ENCODE measurements around the gene CNOT6L. TPM values are rescaled to one million over a fixed set of nuclear protein-coding genes. Genes with fewer than 3 reads are reported as not detected.

CNOT6L gene
- total and polyA plus RNA-seq, 4 donors = 15.4 to 47.3 (median 20.7) TPM

DNA sequence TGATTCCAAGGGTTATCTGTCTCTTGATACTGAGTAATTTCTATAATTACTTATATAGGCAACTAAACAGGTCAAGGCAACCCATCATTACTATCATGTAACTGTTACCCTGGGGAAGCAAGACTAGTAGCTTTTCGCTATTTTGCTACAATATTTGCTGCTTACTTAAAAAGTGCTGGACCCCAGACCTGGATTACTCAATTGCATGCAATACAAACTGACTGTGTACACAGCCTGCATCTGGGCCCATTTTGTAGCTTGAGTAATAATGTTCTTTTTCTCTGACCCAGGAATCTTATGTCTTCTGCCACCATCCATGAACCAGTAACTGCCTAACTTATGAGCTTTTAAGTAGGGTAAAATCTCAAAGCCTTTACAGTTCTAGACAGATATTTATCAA, 53.4 kb downstream of the CNOT6L start:
- WGBS (ENCODE audit: insufficient coverage) = 86% methylated on average over 1 of the region's 1 CpG

DNA sequence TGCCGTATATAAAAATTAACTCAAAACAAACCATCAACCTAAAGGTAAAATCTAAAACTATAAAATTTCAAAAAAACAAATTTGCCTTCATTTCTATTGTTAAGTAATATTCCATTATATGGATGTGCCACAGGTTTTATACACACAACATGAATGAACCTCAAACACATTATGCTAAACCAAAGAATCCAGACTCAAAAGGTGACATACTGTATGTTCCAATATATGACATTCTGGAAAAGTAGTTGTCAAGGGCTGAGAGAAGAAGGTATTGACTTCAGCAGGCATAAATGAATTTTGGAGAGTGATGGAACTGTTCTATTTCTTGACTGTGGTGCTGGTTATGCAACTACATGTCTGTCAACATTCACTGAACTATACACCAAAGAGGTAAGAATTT, 56.6 kb downstream of the CNOT6L start:
- no peak for DNase-seq (ENCODE audit: low read depth in 4 of 6, low spot score in 6 of 6)
- no CpG with 5 or more reads among the region's 1 CpG for WGBS (ENCODE audit: insufficient coverage)
- Histone ChIP-seq H3K4me1 (ENCODE audit: control insufficient read depth, insufficient read depth, low read length) (no peaks in the 10 kb centered on the region), H3K27me3 (ENCODE audit: control insufficient read depth, insufficient read depth, low read length) (no peaks in the 10 kb centered on the region), H3K27ac (ENCODE audit: low read depth, low read length) (no peak overlapping the region), H3K36me3 (ENCODE audit: control insufficient read depth, insufficient read depth, low read length) (no peaks in the 10 kb centered on the region), H3K9me3 (ENCODE audit: control insufficient read depth, insufficient read depth, low read length) (peaks cover 4% of the 10 kb centered on the region), H3K4me3 (ENCODE audit: low read depth, low read length) (no peak overlapping the region)

More for the DNA sequence above, 53.4 kb downstream of the CNOT6L start:
- H3K27ac ChIP-seq (ENCODE audit: low read depth, low read length) = no peak overlapping the region
- DNase-seq (ENCODE audit: low read depth in 4 of 6, low spot score in 6 of 6) = no peak
- peaks cover 4% of the 10 kb centered on the region for H3K9me3 ChIP-seq (ENCODE audit: control insufficient read depth, insufficient read depth, low read length)
- H3K4me1 ChIP-seq (ENCODE audit: control insufficient read depth, insufficient read depth, low read length) = no peaks in the 10 kb centered on the region
- no peak overlapping the region for H3K4me3 ChIP-seq (ENCODE audit: low read depth, low read length)
- H3K27me3 ChIP-seq (ENCODE audit: control insufficient read depth, insufficient read depth, low read length) = no peaks in the 10 kb centered on the region
- no peaks in the 10 kb centered on the region for H3K36me3 ChIP-seq (ENCODE audit: control insufficient read depth, insufficient read depth, low read length)

DNA sequence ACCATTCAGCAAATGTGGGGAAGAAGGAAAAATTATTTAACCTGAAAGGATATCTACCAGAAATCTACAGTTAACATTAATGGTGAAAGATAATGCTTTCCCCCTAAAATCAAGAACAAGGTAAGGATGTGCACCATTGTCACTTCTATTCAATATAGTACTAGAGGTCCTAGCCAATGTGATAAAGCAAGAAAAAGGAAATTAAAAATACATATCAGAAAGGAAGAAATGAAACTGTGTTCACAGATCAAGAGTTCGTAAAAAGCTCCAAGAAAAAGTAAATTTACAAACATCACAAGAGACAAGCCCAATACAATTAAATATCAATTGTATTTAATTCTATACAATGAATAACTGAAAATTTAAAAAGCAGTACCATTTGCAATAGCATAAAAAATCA, 57.6 kb downstream of the CNOT6L start:
- Histone ChIP-seq H3K36me3 (ENCODE audit: control insufficient read depth, insufficient read depth, low read length) (no peaks in the 10 kb centered on the region), H3K9me3 (ENCODE audit: control insufficient read depth, insufficient read depth, low read length) (peaks cover 4% of the 10 kb centered on the region), H3K27ac (ENCODE audit: low read depth, low read length) (no peak overlapping the region), H3K4me3 (ENCODE audit: low read depth, low read length) (no peak overlapping the region), H3K4me1 (ENCODE audit: control insufficient read depth, insufficient read depth, low read length) (no peaks in the 10 kb centered on the region), H3K27me3 (ENCODE audit: control insufficient read depth, insufficient read depth, low read length) (no peaks in the 10 kb centered on the region)
- DNase-seq (ENCODE audit: low read depth in 4 of 6, low spot score in 6 of 6) = no peak
- WGBS (ENCODE audit: insufficient coverage) = no CpG with 5 or more reads among the region's 1 CpG

DNA sequence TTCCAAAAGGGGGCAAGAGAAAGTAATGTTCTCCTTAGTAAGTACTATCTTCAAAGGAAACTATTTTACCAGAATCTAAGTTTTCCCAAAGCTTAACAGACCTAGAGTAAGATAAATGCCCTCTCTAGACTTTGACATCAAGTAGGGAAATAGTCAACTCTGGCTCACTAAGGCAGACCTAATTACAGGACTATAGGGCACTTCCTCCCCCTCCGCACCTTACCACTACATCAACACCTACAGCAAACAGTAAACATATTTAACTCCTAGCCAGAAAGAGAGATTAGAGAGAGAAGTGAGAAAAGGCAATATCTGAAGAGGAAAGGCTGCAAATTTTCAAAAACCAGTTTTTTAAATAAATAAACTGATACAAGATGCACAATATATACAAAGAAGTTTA, 60.4 kb downstream of the CNOT6L start:
- Histone ChIP-seq H3K27me3 (ENCODE audit: control insufficient read depth, insufficient read depth, low read length) (no peaks in the 10 kb centered on the region), H3K27ac (ENCODE audit: low read depth, low read length) (no peak overlapping the region), H3K9me3 (ENCODE audit: control insufficient read depth, insufficient read depth, low read length) (peaks cover 4% of the 10 kb centered on the region), H3K4me1 (ENCODE audit: control insufficient read depth, insufficient read depth, low read length) (no peaks in the 10 kb centered on the region), H3K4me3 (ENCODE audit: low read depth, low read length) (no peak overlapping the region), H3K36me3 (ENCODE audit: control insufficient read depth, insufficient read depth, low read length) (peaks cover 2% of the 10 kb centered on the region)
- no peak for DNase-seq (ENCODE audit: low read depth in 4 of 6, low spot score in 6 of 6)
- no CpG with 5 or more reads among the region's 1 CpG for WGBS (ENCODE audit: insufficient coverage)

DNA sequence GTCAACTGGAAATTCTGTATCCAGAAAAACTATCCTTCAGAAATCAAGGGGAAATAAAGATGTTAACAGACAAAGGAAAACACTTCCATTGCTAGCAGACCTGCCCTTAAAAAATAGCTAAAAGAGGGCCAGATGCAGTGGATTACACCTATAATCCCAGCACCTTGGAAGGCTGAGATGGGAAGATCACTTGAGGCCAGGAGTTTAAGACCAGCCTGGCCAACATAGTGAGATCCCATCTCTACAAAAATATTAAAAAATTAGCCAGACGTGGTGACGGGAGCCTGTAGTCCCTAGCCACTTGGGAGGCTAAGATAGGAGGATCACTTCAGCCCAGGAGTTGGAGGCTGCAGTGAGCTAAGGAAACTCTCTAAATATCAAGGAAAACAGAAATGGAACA, 67.4 kb downstream of the CNOT6L start:
- DNase-seq (ENCODE audit: low read depth in 4 of 6, low spot score in 6 of 6) = no peak
- WGBS (ENCODE audit: insufficient coverage) = no CpG with 5 or more reads among the region's 2 CpGs

DNA sequence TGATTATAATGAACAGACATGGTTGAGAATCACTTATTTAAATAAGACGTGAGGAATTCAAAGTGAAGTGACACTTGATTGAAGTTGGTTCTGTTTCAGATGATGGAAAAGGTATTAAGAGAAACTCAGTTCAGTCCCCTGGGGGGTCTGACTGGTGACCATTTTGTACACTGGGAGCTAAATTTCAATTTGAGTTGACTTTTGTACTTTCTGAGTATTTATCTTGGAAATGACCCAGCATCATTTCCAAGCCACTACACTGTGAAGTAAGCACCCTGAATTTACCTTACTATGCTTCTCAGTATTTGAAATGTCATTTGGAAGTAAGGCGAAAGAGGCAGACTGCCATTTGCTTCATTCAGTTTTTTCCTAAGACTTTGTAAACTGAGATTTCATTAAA, 73.4 kb downstream of the CNOT6L start:
- H3K4me3 ChIP-seq (ENCODE audit: low read depth, low read length) = no peak overlapping the region
- DNase-seq (ENCODE audit: low read depth in 4 of 6, low spot score in 6 of 6) = no peak
- H3K27ac ChIP-seq (ENCODE audit: low read depth, low read length) = no peak overlapping the region
- 40% methylated on average over 1 of the region's 2 CpGs for WGBS (ENCODE audit: insufficient coverage)
- no peaks in the 10 kb centered on the region for H3K4me1 ChIP-seq (ENCODE audit: control insufficient read depth, insufficient read depth, low read length)
- no peaks in the 10 kb centered on the region for H3K9me3 ChIP-seq (ENCODE audit: control insufficient read depth, insufficient read depth, low read length)
- H3K27me3 ChIP-seq (ENCODE audit: control insufficient read depth, insufficient read depth, low read length) = no peaks in the 10 kb centered on the region
- H3K36me3 ChIP-seq (ENCODE audit: control insufficient read depth, insufficient read depth, low read length) = no peaks in the 10 kb centered on the region

More for the DNA sequence above, 67.4 kb downstream of the CNOT6L start:
- Histone ChIP-seq H3K4me1 (ENCODE audit: control insufficient read depth, insufficient read depth, low read length) (no peaks in the 10 kb centered on the region), H3K27ac (ENCODE audit: low read depth, low read length) (no peak overlapping the region), H3K27me3 (ENCODE audit: control insufficient read depth, insufficient read depth, low read length) (no peaks in the 10 kb centered on the region), H3K4me3 (ENCODE audit: low read depth, low read length) (no peak overlapping the region), H3K36me3 (ENCODE audit: control insufficient read depth, insufficient read depth, low read length) (peaks cover 2% of the 10 kb centered on the region), H3K9me3 (ENCODE audit: control insufficient read depth, insufficient read depth, low read length) (peaks cover 6% of the 10 kb centered on the region)

DNA sequence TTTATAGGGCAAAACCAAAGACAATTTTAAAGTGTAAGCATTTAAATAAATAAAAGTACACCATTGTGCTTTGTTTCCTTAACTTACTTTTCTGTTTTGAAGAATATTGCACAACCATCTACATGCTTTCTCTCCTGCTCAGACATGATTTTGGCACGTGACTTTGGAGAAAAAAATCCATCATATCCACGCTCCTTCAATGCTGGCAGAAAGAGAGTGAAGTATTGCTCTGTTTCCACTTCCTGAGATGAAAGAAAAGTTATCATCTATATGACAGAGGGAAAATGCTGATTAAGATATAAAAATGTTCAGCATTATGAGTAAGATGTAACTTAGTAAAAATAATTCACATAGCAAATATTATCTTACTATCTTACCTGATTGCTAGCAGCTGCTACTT, 77.1 kb downstream of the CNOT6L start:
- H3K27ac ChIP-seq (ENCODE audit: low read depth, low read length) = no peak overlapping the region
- H3K27me3 ChIP-seq (ENCODE audit: control insufficient read depth, insufficient read depth, low read length) = no peaks in the 10 kb centered on the region
- H3K9me3 ChIP-seq (ENCODE audit: control insufficient read depth, insufficient read depth, low read length) = no peaks in the 10 kb centered on the region
- H3K36me3 ChIP-seq (ENCODE audit: control insufficient read depth, insufficient read depth, low read length) = peaks cover 4% of the 10 kb centered on the region
- H3K4me3 ChIP-seq (ENCODE audit: low read depth, low read length) = no peak overlapping the region
- no CpG with 5 or more reads among the region's 2 CpGs for WGBS (ENCODE audit: insufficient coverage)
- no peak for DNase-seq (ENCODE audit: low read depth in 4 of 6, low spot score in 6 of 6)
- no peaks in the 10 kb centered on the region for H3K4me1 ChIP-seq (ENCODE audit: control insufficient read depth, insufficient read depth, low read length)

DNA sequence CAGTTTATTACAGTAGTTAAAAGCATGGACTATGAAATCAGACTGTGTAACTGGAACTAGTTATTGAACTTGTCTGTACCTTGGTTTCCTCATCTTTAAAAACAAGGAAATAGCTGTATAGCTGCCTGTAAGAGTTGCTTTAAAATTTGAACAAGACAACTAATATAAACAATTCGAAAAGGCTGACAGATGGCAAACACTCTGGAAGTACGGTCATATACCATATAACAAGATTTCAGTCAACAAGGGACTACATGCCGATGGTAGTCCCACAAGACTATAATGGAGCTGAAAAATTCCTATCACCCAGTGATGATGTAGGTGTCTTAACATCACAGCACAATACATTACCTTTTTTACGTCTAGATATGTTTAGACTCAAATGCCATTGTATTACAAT, 78.7 kb downstream of the CNOT6L start:
- Histone ChIP-seq H3K36me3 (ENCODE audit: control insufficient read depth, insufficient read depth, low read length) (peaks cover 4% of the 10 kb centered on the region), H3K27me3 (ENCODE audit: control insufficient read depth, insufficient read depth, low read length) (no peaks in the 10 kb centered on the region), H3K4me3 (ENCODE audit: low read depth, low read length) (no peak overlapping the region), H3K27ac (ENCODE audit: low read depth, low read length) (no peak overlapping the region), H3K4me1 (ENCODE audit: control insufficient read depth, insufficient read depth, low read length) (no peaks in the 10 kb centered on the region), H3K9me3 (ENCODE audit: control insufficient read depth, insufficient read depth, low read length) (no peaks in the 10 kb centered on the region)
- no CpG with 5 or more reads among the region's 4 CpGs for WGBS (ENCODE audit: insufficient coverage)
- no peak for DNase-seq (ENCODE audit: low read depth in 4 of 6, low spot score in 6 of 6)

DNA sequence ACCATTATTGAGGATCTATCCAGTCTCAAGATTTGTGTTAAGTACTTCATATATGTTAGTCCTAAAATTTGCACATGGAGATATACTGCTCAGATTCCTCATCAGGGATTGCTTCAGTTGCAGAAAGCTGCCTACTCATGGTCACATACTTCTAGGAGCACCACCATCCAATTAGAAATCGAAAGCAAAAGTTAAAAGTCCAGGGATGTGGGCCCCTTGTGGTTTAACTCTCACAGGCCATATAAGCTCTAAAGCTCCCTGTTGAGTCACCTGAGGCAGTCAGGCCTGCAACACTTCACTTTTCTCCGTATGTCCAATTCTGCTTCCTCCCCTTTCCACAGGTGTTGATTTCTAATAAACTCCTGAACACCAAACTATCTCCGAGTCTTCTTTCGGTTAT, 84.2 kb downstream of the CNOT6L start:
- no peak for DNase-seq (ENCODE audit: low read depth in 4 of 6, low spot score in 6 of 6)
- 80% methylated on average over 2 of the region's 4 CpGs for WGBS (ENCODE audit: insufficient coverage)

DNA sequence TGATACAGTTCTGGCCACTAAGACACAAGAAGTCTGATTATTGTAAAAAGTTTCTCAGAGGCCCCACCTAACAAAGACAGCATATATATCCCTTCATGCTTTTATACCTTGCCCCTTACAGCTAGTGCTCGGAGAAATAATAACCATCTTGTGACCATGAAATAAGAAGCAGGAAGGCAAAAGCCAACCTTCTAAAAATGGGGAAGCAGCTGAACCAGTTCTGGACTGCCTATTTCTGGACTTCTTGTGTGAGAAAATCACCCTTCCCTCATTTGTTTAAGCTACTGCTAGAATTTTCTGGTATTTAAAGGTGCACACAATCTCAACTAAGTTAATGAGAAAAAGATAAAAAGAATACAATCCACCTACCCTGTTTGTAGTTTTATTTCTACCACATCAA, 87.5 kb downstream of the CNOT6L start:
- Histone ChIP-seq H3K9me3 (ENCODE audit: control insufficient read depth, insufficient read depth, low read length) (no peaks in the 10 kb centered on the region), H3K4me3 (ENCODE audit: low read depth, low read length) (no peak overlapping the region), H3K27me3 (ENCODE audit: control insufficient read depth, insufficient read depth, low read length) (no peaks in the 10 kb centered on the region), H3K4me1 (ENCODE audit: control insufficient read depth, insufficient read depth, low read length) (no peaks in the 10 kb centered on the region), H3K27ac (ENCODE audit: low read depth, low read length) (no peak overlapping the region), H3K36me3 (ENCODE audit: control insufficient read depth, insufficient read depth, low read length) (no peaks in the 10 kb centered on the region)
- WGBS (ENCODE audit: insufficient coverage) = no CpG with 5 or more reads among the region's 1 CpG
- no peak for DNase-seq (ENCODE audit: low read depth in 4 of 6, low spot score in 6 of 6)

More for the DNA sequence above, 84.2 kb downstream of the CNOT6L start:
- Histone ChIP-seq H3K4me3 (ENCODE audit: low read depth, low read length) (no peak overlapping the region), H3K36me3 (ENCODE audit: control insufficient read depth, insufficient read depth, low read length) (peaks cover under 1% of the 10 kb centered on the region), H3K9me3 (ENCODE audit: control insufficient read depth, insufficient read depth, low read length) (no peaks in the 10 kb centered on the region), H3K27ac (ENCODE audit: low read depth, low read length) (no peak overlapping the region), H3K4me1 (ENCODE audit: control insufficient read depth, insufficient read depth, low read length) (no peaks in the 10 kb centered on the region), H3K27me3 (ENCODE audit: control insufficient read depth, insufficient read depth, low read length) (no peaks in the 10 kb centered on the region)
